RWPE1 (cell line): ENCODE results near the gene ZNF205.
A peak's percentile ranks its signal among the peaks of the same experiment; 100 is the strongest.

Experiments used
- CTCF ChIA-PET: fragments of 350-600 bp; sonication (Branson Sonifier 250); formaldehyde crosslinking; extraction: SDS; loops from one replicate; lab custom pipeline; 2021; lab: Yijun Ruan, JAX
- POLR2A ChIA-PET: fragments of 400-600 bp; formaldehyde crosslinking; extraction: SDS; loops from one replicate; lab custom pipeline; 2020; ENCODE audit warnings: antibody characterized with exemption; ENCODE audit not compliant: low non-redundant PET; lab: Yijun Ruan, JAX
- DNase-seq: peaks from one replicate; pipeline ENCODE4 v3.0.0; 2012; ENCODE audit warnings: low spot score
- H3K27ac ChIP-seq: fragments of 450-650 bp; 2 replicates; pipeline ENCODE4 v1.5.1; 2017
- CTCF ChIP-seq: fragments of 450-650 bp; conservative IDR thresholded peaks from 2 replicates; pipeline ENCODE4 v1.5.1; 2017; ENCODE audit warnings: low read depth, mild to moderate bottlenecking

Gene ZNF205

GRCh38 chr16:3113765-3114479, 1.5 kb downstream of the ZNF205 start:
- no peak for DNase-seq
- CTCF ChIA-PET = interaction anchor here (1.3 to 2.0 kb wide), 2 partner anchors 54 to 55 kb away, joined by 5 to 6 read pairs; no protein-coding TSS in a partner anchor
- no peak for TF ChIP-seq CTCF
- H3K27ac ChIP-seq = peak overlapping the region; percentile 73
- POLR2A ChIA-PET = no interaction called here

GRCh38 chr16:3115003-3115402, 2.6 kb downstream of the ZNF205 start:
- DNase-seq = no peak
- ChIA-PET CTCF (interaction anchor here (0.6 to 2.0 kb wide), 3 partner anchors 12 to 56 kb away, joined by 3 to 5 read pairs (median 4); no protein-coding TSS in a partner anchor), POLR2A (no interaction called here)
- TF ChIP-seq CTCF = no peak
- no peak overlapping the region for H3K27ac ChIP-seq

- POLR2A ChIA-PET = no interaction called here
- no peak for TF ChIP-seq CTCF
- DNase-seq = no peak
- H3K27ac ChIP-seq = peak overlapping the region; percentile 30
- CTCF ChIA-PET = interaction anchor here (0.6 to 2.0 kb wide), 3 partner anchors 12 to 57 kb away, joined by 3 to 5 read pairs (median 4); no protein-coding TSS in a partner anchor
Observed at GRCh38 chr16:3115561-3115960, 3.2 kb downstream of the ZNF205 start.

- H3K27ac ChIP-seq = peak overlapping the region; percentile 40
- POLR2A ChIA-PET = no interaction called here
- no peak for DNase-seq
- TF ChIP-seq CTCF = no peak
- CTCF ChIA-PET = interaction anchor here (0.6 to 1.2 kb wide), 2 partner anchors 59 to 134 kb away, joined by 3 read pairs; no protein-coding TSS in a partner anchor
Observed at GRCh38 chr16:3118204-3118790, 5.9 kb downstream of the ZNF205 start.

GRCh38 chr16:3118846-3119245, 6.5 kb downstream of the ZNF205 start:
- DNase-seq = no peak
- ChIA-PET POLR2A (no interaction called here), CTCF (interaction anchor here (0.6 to 1.2 kb wide), 4 partner anchors 11 to 134 kb away, joined by 3 to 5 read pairs (median 4); no protein-coding TSS in a partner anchor)
- TF ChIP-seq CTCF = no peak
- H3K27ac ChIP-seq = peak overlapping the region; percentile 40

- H3K27ac ChIP-seq = no peak overlapping the region
- TF ChIP-seq CTCF = no peak
- DNase-seq = no peak
- ChIA-PET POLR2A (no interaction called here), CTCF (interaction anchor here (0.6 to 1.2 kb wide), 4 partner anchors 10 to 135 kb away, joined by 3 to 5 read pairs (median 4); no protein-coding TSS in a partner anchor)
Observed at GRCh38 chr16:3119286-3119685, 6.9 kb downstream of the ZNF205 start.
